T47D (cell line): ENCODE data around the gene LYG1.

ENCODE experiments used
- DNase-seq, 2 experiments: peaks; one replicate each; pipeline versions ENCODE4 v3.0.0 to v3.0.0-alpha.2; 2011 to 2012; ENCODE audit warnings: low read depth in 1 of 2, low spot score in 1 of 2
- JUND ChIP-seq: IDR thresholded peaks from 2 replicates; pipeline ENCODE4 v1.6.1; 2012; ENCODE audit warnings: low read depth
- in situ Hi-C: cut with HindIII; loops from 2 replicates; pipeline ENCODE4 v1.10.0; 2016; ENCODE audit warnings: low sequenced_read_pairs, low pct_unique_long_range_greater_than_20kb

The LYG1 gene

GRCh38 chr2:99249951-99250350, 51.0 kb downstream of the LYG1 start:
- in situ Hi-C loops = no loop called here
- no peak for DNase-seq
- TF ChIP-seq JUND = no peak

DNA sequence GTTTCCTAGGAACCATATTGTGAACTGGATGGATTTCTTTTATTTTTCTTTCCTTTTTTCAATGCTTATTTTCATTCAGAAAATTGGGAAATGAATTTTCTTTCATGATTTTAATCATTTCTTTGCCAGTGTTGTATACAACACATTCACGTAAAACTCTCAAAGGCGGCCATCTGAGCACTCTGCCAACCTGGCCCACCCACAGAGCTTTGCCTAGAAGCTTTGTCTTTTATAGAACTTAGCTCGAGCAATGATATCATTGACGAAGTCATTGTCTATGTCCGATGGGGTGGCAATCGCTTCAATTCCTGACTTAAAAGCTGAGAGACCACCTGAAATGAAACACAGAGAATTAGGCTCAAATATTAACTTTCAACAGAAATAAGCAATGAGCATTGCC, 58.8 kb downstream of the LYG1 start:
- no peak for DNase-seq
- in situ Hi-C loops = no loop called here
- no peak for TF ChIP-seq JUND

DNA sequence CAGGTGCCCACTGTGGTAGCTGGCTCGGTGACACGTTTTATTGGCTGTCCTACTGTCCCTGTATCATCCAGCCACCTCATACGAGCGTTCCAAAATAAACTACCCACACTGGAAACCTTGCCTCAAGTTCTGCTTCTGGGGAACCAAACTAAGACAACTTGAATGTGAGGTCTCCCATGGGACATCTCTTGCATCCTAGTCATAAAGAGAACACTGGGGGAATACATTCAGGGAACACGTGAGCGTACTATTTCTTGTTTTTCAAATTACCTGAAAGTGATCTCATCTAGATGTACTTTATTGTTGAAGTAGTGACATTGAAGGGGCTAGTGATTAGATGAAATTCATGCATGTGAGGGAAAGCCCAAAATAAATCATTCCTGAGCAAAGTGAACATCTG, 60.6 kb downstream of the LYG1 start:
- DNase-seq = no peak
- in situ Hi-C loops = no loop called here
- no peak for TF ChIP-seq JUND

GRCh38 chr2:99238599-99238998, 62.4 kb downstream of the LYG1 start:
- no peak for TF ChIP-seq JUND
- in situ Hi-C loops = no loop called here
- DNase-seq = no peak
